A549 treated with CORT108297 at 1 μM for 4 hours (cell line): Measurements from ENCODE around the gene HDAC5. TPM values are rescaled to one million over a fixed set of nuclear protein-coding genes. Genes with fewer than 3 reads are reported as not detected.

ENCODE experiments used
- total RNA-seq: library from RNA; stranded (reverse); fragments of 200-300 nt; extraction: Qiagen RNA extraction; gene quantifications from 5 replicates; pipeline ENCODE4 v1.2.3, GENCODE V29; 2022

HDAC5 gene
- 13.6 to 17.2 TPM (median 15.6 TPM) in 5 replicates for total RNA-seq

DNA sequence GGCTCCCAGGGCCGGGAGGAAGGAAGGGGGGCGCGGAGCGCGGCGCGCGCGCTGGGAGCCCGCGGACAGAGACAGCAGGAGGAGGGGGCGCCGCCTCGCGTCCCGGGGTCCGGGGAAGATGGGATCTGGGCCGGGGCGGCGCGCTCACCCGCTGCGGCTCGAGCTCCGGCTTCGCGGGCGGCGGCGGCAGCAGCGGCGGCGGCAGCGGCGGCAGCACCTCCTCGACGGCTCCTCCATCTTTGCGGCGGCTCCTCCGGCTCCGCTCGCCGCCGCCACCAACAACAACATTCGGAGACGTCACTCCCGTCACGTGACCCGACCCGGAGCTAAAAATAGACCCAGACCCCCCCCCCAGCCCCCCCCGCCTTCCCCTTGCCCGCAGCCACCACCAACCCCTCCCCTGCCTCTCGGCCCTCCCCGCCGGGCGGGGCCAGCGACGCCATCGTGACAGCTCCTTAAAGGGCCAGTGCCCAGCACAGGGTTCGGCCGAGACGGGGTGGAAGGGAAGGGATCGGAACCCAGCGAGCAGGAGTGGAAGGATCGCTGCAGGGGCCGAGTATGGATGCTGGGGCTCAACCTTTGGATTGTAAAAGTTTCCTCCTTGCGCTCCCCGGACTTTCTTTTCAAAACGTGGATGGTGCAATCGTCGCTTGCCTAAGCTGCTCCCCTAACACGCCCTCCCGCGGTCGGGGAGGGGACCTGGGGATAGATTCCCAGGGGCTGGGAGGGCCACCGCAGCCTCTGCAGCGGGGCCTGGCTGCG, at the start of gene HDAC5:
Gene HDAC5, minus strand, starts transcription at position 286 of the 762 bp plus-strand sequence. CDS start 6,126 bp downstream, outside the sequence.

DNA sequence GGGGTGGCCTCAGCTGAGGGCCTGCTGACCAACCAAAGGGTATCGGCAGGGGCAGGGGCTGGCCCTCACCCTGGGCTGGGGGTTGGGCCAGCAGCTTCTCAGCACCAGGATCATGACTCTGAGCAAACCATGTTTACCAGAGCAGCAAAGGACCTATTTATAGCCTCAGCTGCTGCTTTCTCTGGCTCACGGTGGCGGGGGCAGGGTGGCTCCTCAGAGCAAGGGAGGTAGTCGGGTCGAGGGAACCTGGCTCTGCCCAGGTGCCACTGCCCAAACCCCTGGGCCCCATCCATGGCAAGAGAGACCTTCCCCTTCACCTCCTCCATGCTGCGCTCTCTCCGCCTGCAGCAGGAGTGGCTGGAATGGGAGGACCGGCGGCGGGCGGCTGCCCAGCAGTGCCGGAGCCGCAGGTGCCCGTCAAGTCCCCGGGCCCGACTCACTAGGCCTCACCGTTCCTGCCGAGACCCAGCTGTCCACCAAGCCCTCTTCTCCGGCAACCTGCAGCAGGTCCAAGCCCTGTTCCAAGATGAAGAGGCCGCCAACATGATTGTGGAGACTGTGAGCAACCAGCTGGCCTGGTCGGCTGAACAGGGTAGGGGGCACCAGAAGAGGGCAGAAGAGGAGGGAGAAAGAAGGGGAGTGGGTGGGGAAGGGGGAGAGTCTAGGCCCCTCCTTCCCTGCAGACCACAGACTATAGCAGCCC, 47.2 kb upstream of the HDAC5 start, which contains the start of gene ASB16:
Gene ASB16, plus strand, starts transcription at position 206 of the 703 bp plus-strand sequence. Its CDS starts 86 bp downstream, at position 292.

DNA sequence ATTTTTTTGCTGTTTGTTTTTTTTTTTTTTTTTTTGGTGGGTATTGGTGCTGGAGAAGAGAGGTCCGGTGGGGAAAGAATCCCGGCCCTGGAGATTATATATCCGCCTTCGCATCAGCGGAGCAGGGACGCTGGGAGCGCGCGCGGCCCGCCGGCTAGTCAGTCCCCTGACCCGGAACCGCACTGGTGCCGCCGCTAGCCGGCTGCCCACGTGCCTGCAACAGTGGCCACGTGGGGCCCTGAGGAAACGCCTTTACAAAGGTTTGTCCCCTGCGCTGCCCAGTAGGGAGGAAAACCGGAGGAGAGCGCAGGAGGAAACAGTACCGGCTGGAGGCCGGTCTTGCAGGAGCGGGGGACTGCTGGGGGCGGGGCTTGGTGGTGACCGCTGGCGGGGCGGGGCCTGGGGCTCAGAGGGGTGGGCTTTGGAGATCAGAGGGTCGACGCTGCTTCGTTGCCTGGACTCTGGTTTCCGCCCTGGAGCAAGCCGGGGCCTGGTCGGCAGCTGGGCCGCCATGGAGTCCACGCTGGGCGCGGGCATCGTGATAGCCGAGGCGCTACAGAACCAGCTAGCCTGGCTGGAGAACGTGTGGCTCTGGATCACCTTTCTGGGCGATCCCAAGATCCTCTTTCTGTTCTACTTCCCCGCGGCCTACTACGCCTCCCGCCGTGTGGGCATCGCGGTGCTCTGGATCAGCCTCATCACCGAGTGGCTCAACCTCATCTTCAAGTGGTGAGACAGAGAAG, 52.8 kb downstream of the HDAC5 start, which contains the start of gene G6PC3:
Gene G6PC3, plus strand, starts transcription at position 281 of the 743 bp plus-strand sequence. Its CDS starts 231 bp downstream, at position 512.

GRCh38 chr17:44066204-44066930, 57.1 kb downstream of the HDAC5 start, which contains the start of gene LSM12:
Gene LSM12 (minus strand): TSS chr17:44066671. CDS start chr17:44066587, 84 bp downstream.

Other genes starting within 250 kb of the HDAC5 start
- 1.6 to 2.4 TPM (median 1.9 TPM) in 5 replicates for gene MPP2, start 216.1 kb downstream of the HDAC5 start, total RNA-seq
- 0.22 TPM in 1 of 5 replicates, not detected in the others for gene PPY, start 181.2 kb downstream of the HDAC5 start, total RNA-seq
- 0.13 TPM in 1 of 5 replicates, not detected in the others for gene PYY, start 169.7 kb downstream of the HDAC5 start, total RNA-seq
- gene NAGS, start 119.0 kb downstream of the HDAC5 start, total RNA-seq, result 0.84 to 1.2 TPM (median 1.1 TPM) in 5 replicates
- 26.9 to 35.9 TPM (median 34.2 TPM) in 5 replicates for gene TMEM101, start 108.7 kb downstream of the HDAC5 start, total RNA-seq
- gene LSM12, start 57.0 kb downstream of the HDAC5 start, total RNA-seq, result 50.2 to 53.0 TPM (median 51.7 TPM) in 5 replicates
- gene G6PC3, start 52.9 kb downstream of the HDAC5 start, total RNA-seq, result 116 to 180 TPM (median 171 TPM) in 5 replicates
- gene HROB, start 18.3 kb upstream of the HDAC5 start, total RNA-seq, result 8.9 to 10.6 TPM (median 9.4 TPM) in 5 replicates
- gene ASB16, start 47.1 kb upstream of the HDAC5 start, total RNA-seq, result 0.04 to 0.08 TPM (median 0.05 TPM) in 3 of 5 replicates, not detected in the others
- 36.3 to 46.3 TPM (median 45.0 TPM) in 5 replicates for gene TMUB2, start 63.3 kb upstream of the HDAC5 start, total RNA-seq
- gene ATXN7L3, start 76.2 kb upstream of the HDAC5 start, total RNA-seq, result 51.9 to 71.6 TPM (median 67.8 TPM) in 5 replicates
- gene UBTF, start 96.0 kb upstream of the HDAC5 start, total RNA-seq, result 97.8 to 105 TPM (median 100 TPM) in 5 replicates
- gene SLC4A1, start 144.5 kb upstream of the HDAC5 start, total RNA-seq, result 0.01 TPM in 1 of 5 replicates, not detected in the others
- 0.55 to 1.3 TPM (median 0.57 TPM) in 5 replicates for gene RUNDC3A, start 185.0 kb upstream of the HDAC5 start, total RNA-seq
- gene SLC25A39, start 201.2 kb upstream of the HDAC5 start, total RNA-seq, result 144 to 215 TPM (median 212 TPM) in 5 replicates
- 215 to 265 TPM (median 248 TPM) in 5 replicates for gene GRN, start 221.7 kb upstream of the HDAC5 start, total RNA-seq
- 2.5 to 5.2 TPM (median 4.2 TPM) in 5 replicates for gene FAM171A2, start 240.2 kb upstream of the HDAC5 start, total RNA-seq